ENCODE results near the gene B4GALT5.

The B4GALT5 gene

GRCh38 chr20:49694450-49695071, 19.1 kb downstream of the B4GALT5 start:
- TF ChIP-seq SIN3A (IDR thresholded peaks at IDR 0.05; ENCODE audit: borderline replicate concordance, insufficient read depth, low read length) (no peak), POLR2AphosphoS5 (IDR thresholded peaks at IDR 0.05; ENCODE audit: low read depth, low read length) (no peak), FOXP2 (optimal IDR thresholded peaks at IDR 0.05; ENCODE audit: borderline replicate concordance, extremely low read depth, extremely low read length, insufficient read depth) (no peak), TAF1 (IDR thresholded peaks at IDR 0.05; ENCODE audit: borderline replicate concordance, insufficient read depth, low read length) (no peak), REST (IDR thresholded peaks at IDR 0.05; ENCODE audit: insufficient read depth in 1 of 2, low read depth in 2 of 2, low read length in 2 of 2) (no peak)

GRCh38 chr20:49693435-49694171, 20.1 kb downstream of the B4GALT5 start:
- TF ChIP-seq REST (IDR thresholded peaks at IDR 0.05; ENCODE audit: insufficient read depth in 1 of 2, low read depth in 2 of 2, low read length in 2 of 2): no peak
- no peak for TF ChIP-seq FOXP2 (optimal IDR thresholded peaks at IDR 0.05; ENCODE audit: borderline replicate concordance, extremely low read depth, extremely low read length, insufficient read depth)
- TF ChIP-seq TAF1 (IDR thresholded peaks at IDR 0.05; ENCODE audit: borderline replicate concordance, insufficient read depth, low read length): no peak
- no peak for TF ChIP-seq SIN3A (IDR thresholded peaks at IDR 0.05; ENCODE audit: borderline replicate concordance, insufficient read depth, low read length)
- no peak for TF ChIP-seq POLR2AphosphoS5 (IDR thresholded peaks at IDR 0.05; ENCODE audit: low read depth, low read length)

- TF ChIP-seq SIN3A (IDR thresholded peaks at IDR 0.05; ENCODE audit: borderline replicate concordance, insufficient read depth, low read length): no peak
- no peak for TF ChIP-seq POLR2AphosphoS5 (IDR thresholded peaks at IDR 0.05; ENCODE audit: low read depth, low read length)
- no peak for TF ChIP-seq REST (IDR thresholded peaks at IDR 0.05; ENCODE audit: insufficient read depth in 1 of 2, low read depth in 2 of 2, low read length in 2 of 2)
- no peak for TF ChIP-seq TAF1 (IDR thresholded peaks at IDR 0.05; ENCODE audit: borderline replicate concordance, insufficient read depth, low read length)
- no peak for TF ChIP-seq FOXP2 (optimal IDR thresholded peaks at IDR 0.05; ENCODE audit: borderline replicate concordance, extremely low read depth, extremely low read length, insufficient read depth)
These were observed 20.7 kb downstream of the B4GALT5 start for GRCh38 chr20:49692941-49693340.

GRCh38 chr20:49691818-49692568, 21.7 kb downstream of the B4GALT5 start:
- no peak for TF ChIP-seq POLR2AphosphoS5 (IDR thresholded peaks at IDR 0.05; ENCODE audit: low read depth, low read length)
- TF ChIP-seq TAF1 (IDR thresholded peaks at IDR 0.05; ENCODE audit: borderline replicate concordance, insufficient read depth, low read length): no peak
- TF ChIP-seq SIN3A (IDR thresholded peaks at IDR 0.05; ENCODE audit: borderline replicate concordance, insufficient read depth, low read length): no peak
- no peak for TF ChIP-seq FOXP2 (optimal IDR thresholded peaks at IDR 0.05; ENCODE audit: borderline replicate concordance, extremely low read depth, extremely low read length, insufficient read depth)
- no peak for TF ChIP-seq REST (IDR thresholded peaks at IDR 0.05; ENCODE audit: insufficient read depth in 1 of 2, low read depth in 2 of 2, low read length in 2 of 2)

All from PFSK-1 (cell line).